GM12878 (cell line): ENCODE results near the gene PKN2. TPM values are rescaled to one million over a fixed set of nuclear protein-coding genes. Genes with fewer than 3 reads are reported as not detected.
A peak's percentile ranks its signal among the peaks of the same experiment; 100 is the strongest.

Experiments used
- ASH2L ChIP-seq: fragments of 300-600, 200-600 bp; sonication (generic); IDR thresholded peaks from 2 replicates; pipeline ENCODE4 v1.6.1; 2017; ENCODE audit warnings: low read depth, mild to moderate bottlenecking, borderline replicate concordance
- ATF2 ChIP-seq: IDR thresholded peaks from 2 replicates; pipeline ENCODE4 v1.6.1; 2012; ENCODE audit warnings: low read length, inconsistent platforms
- ATF3 ChIP-seq: IDR thresholded peaks from 2 replicates; pipeline ENCODE4 v1.6.1; 2011; ENCODE audit warnings: low read depth, mild to moderate bottlenecking, low read length, moderate library complexity, borderline replicate concordance; ENCODE audit errors: extremely low read depth
- ATF7 ChIP-seq: fragments of 450-650 bp; IDR thresholded peaks from 2 replicates; pipeline ENCODE4 v1.6.1; 2016; ENCODE audit warnings: low read depth, mild to moderate bottlenecking
- BRCA1 ChIP-seq: IDR thresholded peaks from 2 replicates; pipeline ENCODE4 v1.6.1; 2011; ENCODE audit warnings: low read depth, low read length, improper control_type of control experiment
- CEBPB ChIP-seq, 2 experiments: fragments of 150-350 bp in 1 of 2; IDR thresholded peaks; 2 replicates each; pipeline ENCODE4 v1.6.1; 2012 to 2014; ENCODE audit warnings: low read depth in 2 of 2, low read length in 2 of 2, borderline replicate concordance in 1 of 2, inconsistent platforms in 1 of 2
- CREM ChIP-seq: IDR thresholded peaks from 2 replicates; pipeline ENCODE4 v1.6.1; 2014; ENCODE audit warnings: antibody characterized with exemption, low read depth
- GABPA ChIP-seq: IDR thresholded peaks from 2 replicates; pipeline ENCODE4 v1.6.1; 2014; ENCODE audit warnings: antibody characterized with exemption, low read depth, mild to moderate bottlenecking, inconsistent platforms
- IKZF1 ChIP-seq: fragments of 450-650 bp; conservative IDR thresholded peaks from 2 replicates; pipeline ENCODE4 v1.6.1; 2017; ENCODE audit warnings: antibody characterized with exemption, mild to moderate bottlenecking
- IKZF2 ChIP-seq, 2 experiments: fragments of 450-650 bp; IDR thresholded peaks; 2 replicates each; pipeline ENCODE4 v1.6.1; 2017; ENCODE audit warnings: mild to moderate bottlenecking in 2 of 2, moderate library complexity in 2 of 2
- IRF3 ChIP-seq: fragments of 450-650 bp; IDR thresholded peaks from 2 replicates; pipeline ENCODE4 v1.6.1; 2014; ENCODE audit warnings: mild to moderate bottlenecking
- KAT2A ChIP-seq: conservative IDR thresholded peaks from 2 replicates; pipeline ENCODE4 v1.6.1; 2011; ENCODE audit warnings: low read depth, low read length; ENCODE audit not compliant: control insufficient read depth
- MEF2B ChIP-seq: fragments of 450-650 bp; IDR thresholded peaks from 2 replicates; pipeline ENCODE4 v1.6.1; 2018; ENCODE audit warnings: mild to moderate bottlenecking, moderate library complexity; ENCODE audit not compliant: partially characterized antibody, poor library complexity, severe bottlenecking
- MTA2 ChIP-seq: fragments of 450-650 bp; IDR thresholded peaks from 2 replicates; pipeline ENCODE4 v1.6.1; 2016; ENCODE audit warnings: low read depth, mild to moderate bottlenecking, moderate library complexity
- PAX5 ChIP-seq: IDR thresholded peaks from 2 replicates; pipeline ENCODE4 v1.6.1; 2011; ENCODE audit warnings: low read depth, low read length, borderline replicate concordance
- RFX5 ChIP-seq: IDR thresholded peaks from 2 replicates; pipeline ENCODE4 v1.6.1; 2011; ENCODE audit warnings: low read depth, low read length, improper control_type of control experiment
- RUNX3 ChIP-seq: IDR thresholded peaks from 2 replicates; pipeline ENCODE4 v1.6.1; 2012; ENCODE audit warnings: low read length, inconsistent platforms
- SREBF2 ChIP-seq: IDR thresholded peaks from 2 replicates; pipeline ENCODE4 v1.6.1; 2012; ENCODE audit warnings: mild to moderate bottlenecking, low read length
- STAT1 ChIP-seq: fragments of 450-650 bp; conservative IDR thresholded peaks from 2 replicates; pipeline ENCODE4 v1.6.1; 2014; ENCODE audit warnings: antibody characterized with exemption, mild to moderate bottlenecking
- STAT3 ChIP-seq: IDR thresholded peaks from 2 replicates; pipeline ENCODE4 v1.6.1; 2011; ENCODE audit warnings: low read depth, low read length, improper control_type of control experiment
- ZBTB40 ChIP-seq: fragments of 450-650 bp; IDR thresholded peaks from 2 replicates; pipeline ENCODE4 v1.6.1; 2016; ENCODE audit warnings: mild to moderate bottlenecking, moderate library complexity, borderline replicate concordance
- ZNF24 ChIP-seq: fragments of 450-650 bp; IDR thresholded peaks from 2 replicates; pipeline ENCODE4 v1.6.1; 2017; ENCODE audit warnings: antibody characterized with exemption, mild to moderate bottlenecking
- polyA plus RNA-seq, 11 experiments: library from polyadenylated mRNA; depleted of rRNA in 4 of 11; unstranded in 6 of 11; stranded (reverse) in 5 of 11; fragments of >200 nt; fragmentation: Nextera tagmentation in 4 of 11; fragmentation: Illumina TruSeq in 1 of 11; extraction: Ambion mirVana in 4 of 11; extraction: Trizol in 1 of 11; gene quantifications; 1 replicate in 1 of 11; 2 replicates in 10 of 11; pipeline versions ENCODE4 v1.2.1 to v1.2.3, GENCODE V29; 2011 to 2016; ENCODE audit warnings: inconsistent platforms in 2 of 11, missing spikeins in 2 of 11, low read depth in 1 of 11
- total RNA-seq, 4 experiments: library from RNA; depleted of rRNA in 3 of 4; stranded (reverse); fragments of >200 nt in 3 of 4; fragmentation: Illumina TruSeq in 1 of 4; extraction: Trizol in 1 of 4; gene quantifications; 2 replicates each; pipeline versions ENCODE4 v1.2.1 to v1.2.3, GENCODE V29; 2013 to 2021
- TF ChIP-seq, protein P1 (sequence below): fragments of 150-350 bp; IDR thresholded peaks from 2 replicates; pipeline ENCODE4 v1.6.1; 2014; ENCODE audit warnings: mild to moderate bottlenecking, low read depth, low read length

Gene PKN2
- total and polyA plus RNA-seq, 10 of the 15 experiments (the other 5 are each of a cell fraction or from before 2014, with no cell fraction given) = 2.6 to 18.3 (median 12.9) TPM

- no peak for TF ChIP-seq CEBPB (IDR thresholded peaks at IDR 0.05; ENCODE audit: borderline replicate concordance in 1 of 2, low read depth in 2 of 2, low read length in 2 of 2)
- TF ChIP-seq RFX5 = no peak
- TF ChIP-seq BRCA1 = no peak
- TF ChIP-seq ATF3 = no peak
- peak; percentile 52 for TF ChIP-seq IKZF1
- TF ChIP-seq ZBTB40 = no peak
- TF ChIP-seq, protein P1, sequence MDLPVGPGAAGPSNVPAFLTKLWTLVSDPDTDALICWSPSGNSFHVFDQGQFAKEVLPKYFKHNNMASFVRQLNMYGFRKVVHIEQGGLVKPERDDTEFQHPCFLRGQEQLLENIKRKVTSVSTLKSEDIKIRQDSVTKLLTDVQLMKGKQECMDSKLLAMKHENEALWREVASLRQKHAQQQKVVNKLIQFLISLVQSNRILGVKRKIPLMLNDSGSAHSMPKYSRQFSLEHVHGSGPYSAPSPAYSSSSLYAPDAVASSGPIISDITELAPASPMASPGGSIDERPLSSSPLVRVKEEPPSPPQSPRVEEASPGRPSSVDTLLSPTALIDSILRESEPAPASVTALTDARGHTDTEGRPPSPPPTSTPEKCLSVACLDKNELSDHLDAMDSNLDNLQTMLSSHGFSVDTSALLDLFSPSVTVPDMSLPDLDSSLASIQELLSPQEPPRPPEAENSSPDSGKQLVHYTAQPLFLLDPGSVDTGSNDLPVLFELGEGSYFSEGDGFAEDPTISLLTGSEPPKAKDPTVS = no peak
- TF ChIP-seq MTA2 = no peak
- no peak for TF ChIP-seq PAX5
- no peak for TF ChIP-seq ATF7
- 0 out of 2 replicates have a peak, but pooled peaks have one; percentile 19 for TF ChIP-seq GABPA
- TF ChIP-seq MEF2B = no peak
- no peak for TF ChIP-seq ZNF24
- no peak for TF ChIP-seq STAT3
- TF ChIP-seq CREM = no peak; the same call in 1 of the 2 replicates
- no peak for TF ChIP-seq STAT1
- TF ChIP-seq KAT2A = no peak
- no peak for TF ChIP-seq SREBF2
- TF ChIP-seq RUNX3 = no peak
- peak in 1 of 2 experiments; percentile 41; a peak in 3 of 4 replicates for TF ChIP-seq IKZF2 (IDR thresholded peaks at IDR 0.05)
- peak; percentile 64; the same call in 1 of the 2 replicates for TF ChIP-seq ASH2L
- TF ChIP-seq ATF2 = no peak
- TF ChIP-seq IRF3 = no peak
Observed at GRCh38 chr1:88684482-88685258, 597 bp downstream of the PKN2 start (continued).
